ENCODE results near the gene ANKRD42. TPM values are rescaled to one million over a fixed set of nuclear protein-coding genes. Genes with fewer than 3 reads are reported as not detected.

Gene ANKRD42
- total and polyA plus RNA-seq, 9 of the 15 experiments (the other 6 are each of a cell fraction or from before 2014, with no cell fraction given) = 2.8 to 9.1 (median 6.1) TPM

DNA sequence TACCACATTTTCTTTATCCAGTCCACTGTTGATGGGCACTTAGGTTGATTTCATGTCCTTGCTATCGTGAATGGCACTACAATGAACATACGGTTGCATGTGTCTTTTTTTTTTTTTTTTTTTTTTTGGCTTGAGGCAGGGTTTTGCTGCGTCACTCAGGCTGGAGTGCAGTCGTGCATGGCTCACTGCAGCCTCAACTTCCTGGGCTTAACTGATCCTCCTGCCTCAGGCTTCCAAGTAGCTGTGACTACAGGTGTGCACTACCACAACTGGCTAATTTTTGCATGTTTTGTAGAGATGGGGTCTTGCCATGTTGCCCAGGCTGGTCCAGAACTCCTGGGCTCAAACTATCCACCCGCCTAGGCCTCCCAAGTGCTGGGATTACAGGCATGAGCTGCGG lies 94.1 kb downstream of the ANKRD42 start (continued):
- TF ChIP-seq, protein P1, sequence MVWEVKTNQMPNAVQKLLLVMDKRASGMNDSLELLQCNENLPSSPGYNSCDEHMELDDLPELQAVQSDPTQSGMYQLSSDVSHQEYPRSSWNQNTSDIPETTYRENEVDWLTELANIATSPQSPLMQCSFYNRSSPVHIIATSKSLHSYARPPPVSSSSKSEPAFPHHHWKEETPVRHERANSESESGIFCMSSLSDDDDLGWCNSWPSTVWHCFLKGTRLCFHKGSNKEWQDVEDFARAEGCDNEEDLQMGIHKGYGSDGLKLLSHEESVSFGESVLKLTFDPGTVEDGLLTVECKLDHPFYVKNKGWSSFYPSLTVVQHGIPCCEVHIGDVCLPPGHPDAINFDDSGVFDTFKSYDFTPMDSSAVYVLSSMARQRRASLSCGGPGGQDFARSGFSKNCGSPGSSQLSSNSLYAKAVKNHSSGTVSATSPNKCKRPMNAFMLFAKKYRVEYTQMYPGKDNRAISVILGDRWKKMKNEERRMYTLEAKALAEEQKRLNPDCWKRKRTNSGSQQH (CRISPR knock-in tag; IDR thresholded peaks at IDR 0.05) = no peak
- TF ChIP-seq HDAC2 (IDR thresholded peaks at IDR 0.05) (0 out of 2 replicates have a peak, but pooled peaks have one; percentile 57), MCM7 (IDR thresholded peaks at IDR 0.05) (no peak), RBM39 (optimal IDR thresholded peaks at IDR 0.05; ENCODE audit: low read depth, low read length) (no peak), SMARCC2 (IDR thresholded peaks at IDR 0.05; ENCODE audit: low read depth) (0 out of 2 replicates have a peak, but pooled peaks have one; percentile 27), ZKSCAN3 (CRISPR knock-in tag; IDR thresholded peaks at IDR 0.05) (no peak), HDAC8 (tag; IDR thresholded peaks at IDR 0.05) (no peak), RB1 (IDR thresholded peaks at IDR 0.05; ENCODE audit: low read depth) (no peak), MAZ (CRISPR knock-in tag; conservative IDR thresholded peaks at IDR 0.05 in 1 of 2, IDR thresholded peaks at IDR 0.05 in 1 of 2) (no peak), ZNF224 (CRISPR knock-in tag; IDR thresholded peaks at IDR 0.05) (no peak), HNRNPH1 (optimal IDR thresholded peaks at IDR 0.05; ENCODE audit: low read depth, low read length) (no peak), BHLHE40 (IDR thresholded peaks at IDR 0.05; ENCODE audit: low read length) (no peak), ZNF644 (tag; IDR thresholded peaks at IDR 0.05; ENCODE audit: low read depth) (0 out of 2 replicates have a peak, but pooled peaks have one; percentile 31), POLR2H (tag; IDR thresholded peaks at IDR 0.05; ENCODE audit: low read depth) (no peak), TAL1 (IDR thresholded peaks at IDR 0.05) (no peak), MTA3 (IDR thresholded peaks at IDR 0.05; ENCODE audit: borderline replicate concordance) (0 out of 2 replicates have a peak, but pooled peaks have one; percentile 16)
- TF ChIP-seq, protein P2, sequence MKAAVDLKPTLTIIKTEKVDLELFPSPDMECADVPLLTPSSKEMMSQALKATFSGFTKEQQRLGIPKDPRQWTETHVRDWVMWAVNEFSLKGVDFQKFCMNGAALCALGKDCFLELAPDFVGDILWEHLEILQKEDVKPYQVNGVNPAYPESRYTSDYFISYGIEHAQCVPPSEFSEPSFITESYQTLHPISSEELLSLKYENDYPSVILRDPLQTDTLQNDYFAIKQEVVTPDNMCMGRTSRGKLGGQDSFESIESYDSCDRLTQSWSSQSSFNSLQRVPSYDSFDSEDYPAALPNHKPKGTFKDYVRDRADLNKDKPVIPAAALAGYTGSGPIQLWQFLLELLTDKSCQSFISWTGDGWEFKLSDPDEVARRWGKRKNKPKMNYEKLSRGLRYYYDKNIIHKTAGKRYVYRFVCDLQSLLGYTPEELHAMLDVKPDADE (conservative IDR thresholded peaks at IDR 0.05; ENCODE audit: control insufficient read depth, low read depth, low read length) = 0 out of 2 replicates have a peak, but pooled peaks have one; percentile 40
- TF ChIP-seq, protein P3, sequence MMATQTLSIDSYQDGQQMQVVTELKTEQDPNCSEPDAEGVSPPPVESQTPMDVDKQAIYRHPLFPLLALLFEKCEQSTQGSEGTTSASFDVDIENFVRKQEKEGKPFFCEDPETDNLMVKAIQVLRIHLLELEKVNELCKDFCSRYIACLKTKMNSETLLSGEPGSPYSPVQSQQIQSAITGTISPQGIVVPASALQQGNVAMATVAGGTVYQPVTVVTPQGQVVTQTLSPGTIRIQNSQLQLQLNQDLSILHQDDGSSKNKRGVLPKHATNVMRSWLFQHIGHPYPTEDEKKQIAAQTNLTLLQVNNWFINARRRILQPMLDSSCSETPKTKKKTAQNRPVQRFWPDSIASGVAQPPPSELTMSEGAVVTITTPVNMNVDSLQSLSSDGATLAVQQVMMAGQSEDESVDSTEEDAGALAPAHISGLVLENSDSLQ (IDR thresholded peaks at IDR 0.05) = peak; percentile 49
